Nucleus accumbens (tissue), 56 donors: ENCODE results near the gene IL22.

Experiments used
- DNase-seq, 56 donors: peaks; one replicate each; lab custom pipeline; 2025; lab: John Stamatoyannopoulos, UW

The IL22 gene

GRCh38 chr12:68264857-68265256 lies 11.5 kb upstream of the IL22 start:
- no peak for DNase-seq

- no peak for DNase-seq
These were observed 10.9 kb upstream of the IL22 start for GRCh38 chr12:68264158-68264855.

GRCh38 chr12:68263366-68263765 lies 10.0 kb upstream of the IL22 start:
- no peak for DNase-seq

- no peak for DNase-seq
These were observed 8.5 kb upstream of the IL22 start for GRCh38 chr12:68261896-68262295.

- DNase-seq, result no peak
These were observed 6.7 kb upstream of the IL22 start for GRCh38 chr12:68260153-68260552.

- DNase-seq, result peak in 1 of 56 donors; percentile 7
These were observed 6.0 kb upstream of the IL22 start for GRCh38 chr12:68259318-68259940.

GRCh38 chr12:68252077-68252476 lies 1.3 kb downstream of the IL22 start:
- DNase-seq, result no peak

GRCh38 chr12:68250454-68250853 lies 3.0 kb downstream of the IL22 start:
- DNase-seq, result no peak

- DNase-seq, result no peak
These were observed 5.6 kb downstream of the IL22 start for GRCh38 chr12:68247785-68248184.

- DNase-seq, result no peak
These were observed 7.1 kb downstream of the IL22 start for GRCh38 chr12:68246350-68246749.

- no peak for DNase-seq
These were observed 8.0 kb downstream of the IL22 start for GRCh38 chr12:68245180-68246021.

GRCh38 chr12:68242777-68243176 lies 10.6 kb downstream of the IL22 start:
- no peak for DNase-seq

- DNase-seq, result no peak
These were observed 12.4 kb downstream of the IL22 start for GRCh38 chr12:68240975-68241374.

- DNase-seq, result peak in 1 of 56 donors; percentile 2
These were observed 13.3 kb downstream of the IL22 start for GRCh38 chr12:68240079-68240478.

GRCh38 chr12:68239309-68239982 lies 14.0 kb downstream of the IL22 start:
- DNase-seq, result no peak

- DNase-seq, result no peak
These were observed 15.8 kb downstream of the IL22 start for GRCh38 chr12:68237619-68238018.

GRCh38 chr12:68237078-68237477 lies 16.3 kb downstream of the IL22 start:
- DNase-seq, result no peak

- no peak for DNase-seq
These were observed 16.9 kb downstream of the IL22 start for GRCh38 chr12:68236421-68237059.

- DNase-seq, result no peak
These were observed 17.8 kb downstream of the IL22 start for GRCh38 chr12:68235576-68235975.

GRCh38 chr12:68234140-68234539 lies 19.3 kb downstream of the IL22 start:
- no peak for DNase-seq
